NOMO-1 (cell line): ENCODE data around the gene HECTD4.

Source experiments
- DNase-seq, 2 experiments: peaks; one replicate each; lab custom pipeline; 2025; ENCODE audit not compliant: unreplicated experiment in 2 of 2; lab: John Stamatoyannopoulos, UW

Gene HECTD4

GRCh38 chr12:112217647-112218046 lies 164.6 kb downstream of the HECTD4 start:
- DNase-seq = no peak

GRCh38 chr12:112216223-112216622 lies 166.0 kb downstream of the HECTD4 start:
- DNase-seq = no peak

GRCh38 chr12:112214064-112214463 lies 168.2 kb downstream of the HECTD4 start:
- DNase-seq = no peak

- DNase-seq = no peak
Measured at GRCh38 chr12:112208301-112208910, 173.8 kb downstream of the HECTD4 start.

GRCh38 chr12:112207397-112207924 lies 174.8 kb downstream of the HECTD4 start:
- no peak for DNase-seq

GRCh38 chr12:112206944-112207343 lies 175.3 kb downstream of the HECTD4 start:
- no peak for DNase-seq

- DNase-seq = no peak
Measured at GRCh38 chr12:112199136-112199535, 183.1 kb downstream of the HECTD4 start.

- peak in 1 of 2 experiments; percentile 22 for DNase-seq
Measured at GRCh38 chr12:112198120-112198733, 184.0 kb downstream of the HECTD4 start.

GRCh38 chr12:112196196-112196875 lies 185.9 kb downstream of the HECTD4 start:
- no peak for DNase-seq

GRCh38 chr12:112194601-112195247 lies 187.5 kb downstream of the HECTD4 start:
- no peak for DNase-seq

GRCh38 chr12:112192475-112192874 lies 189.8 kb downstream of the HECTD4 start:
- DNase-seq = no peak

- no peak for DNase-seq
Measured at GRCh38 chr12:112191840-112192321, 190.3 kb downstream of the HECTD4 start.

- DNase-seq = no peak
Measured at GRCh38 chr12:112191201-112191600, 191.0 kb downstream of the HECTD4 start.

- DNase-seq = peak; percentile 32 to 43
Measured at GRCh38 chr12:112190231-112191025, 191.8 kb downstream of the HECTD4 start.

GRCh38 chr12:112188130-112188830 lies 194.0 kb downstream of the HECTD4 start:
- no peak for DNase-seq

GRCh38 chr12:112185093-112185923 lies 196.9 kb downstream of the HECTD4 start:
- DNase-seq = no peak

- no peak for DNase-seq
Measured at GRCh38 chr12:112184056-112184887, 198.0 kb downstream of the HECTD4 start.
